Stimulated activated CD8-positive, alpha-beta memory T cell treated with anti-CD3 and anti-CD28 coated beads, Interleukin-12 subunit alpha, Interleukin-12 subunit beta, amount 100 ng/mL, for 4 hours (primary cell): ENCODE measurements around the gene ADAMTS17.

Experiments
- DNase-seq: peaks from one replicate; pipeline ENCODE4 v3.0.0-alpha.2; 2020; ENCODE audit warnings: low read depth

The ADAMTS17 gene

GRCh38 chr15:100276506-100276905 lies 65.3 kb downstream of the ADAMTS17 start:
- DNase-seq: no peak

GRCh38 chr15:100275641-100276040 lies 66.1 kb downstream of the ADAMTS17 start:
- DNase-seq: no peak

- DNase-seq: no peak
Observed at GRCh38 chr15:100269831-100270230, 71.9 kb downstream of the ADAMTS17 start.

- DNase-seq: no peak
Observed at GRCh38 chr15:100266166-100266565, 75.6 kb downstream of the ADAMTS17 start.

GRCh38 chr15:100265641-100266035 lies 76.1 kb downstream of the ADAMTS17 start:
- DNase-seq: no peak

GRCh38 chr15:100264994-100265640 lies 76.7 kb downstream of the ADAMTS17 start:
- DNase-seq: no peak

GRCh38 chr15:100263721-100264455 lies 77.9 kb downstream of the ADAMTS17 start:
- DNase-seq: no peak

- DNase-seq: no peak
Observed at GRCh38 chr15:100263031-100263430, 78.7 kb downstream of the ADAMTS17 start.

GRCh38 chr15:100261302-100262240 lies 80.2 kb downstream of the ADAMTS17 start:
- no peak for DNase-seq

- DNase-seq: no peak
Observed at GRCh38 chr15:100259266-100259665, 82.5 kb downstream of the ADAMTS17 start.

GRCh38 chr15:100256970-100257650 lies 84.7 kb downstream of the ADAMTS17 start:
- DNase-seq: no peak

GRCh38 chr15:100256101-100256969 lies 85.4 kb downstream of the ADAMTS17 start:
- DNase-seq: no peak

- DNase-seq: no peak
Observed at GRCh38 chr15:100255644-100256043, 86.1 kb downstream of the ADAMTS17 start.

GRCh38 chr15:100254691-100255090 lies 87.1 kb downstream of the ADAMTS17 start:
- DNase-seq: no peak

- DNase-seq: no peak
Observed at GRCh38 chr15:100254285-100254684, 87.5 kb downstream of the ADAMTS17 start.

GRCh38 chr15:100253640-100254039 lies 88.1 kb downstream of the ADAMTS17 start:
- no peak for DNase-seq

- DNase-seq: no peak
Observed at GRCh38 chr15:100252779-100253417, 88.9 kb downstream of the ADAMTS17 start.

GRCh38 chr15:100252359-100252758 lies 89.4 kb downstream of the ADAMTS17 start:
- DNase-seq: no peak

- no peak for DNase-seq
Observed at GRCh38 chr15:100250176-100250800, 91.5 kb downstream of the ADAMTS17 start.
